Mesodermal cell (in vitro differentiated cells): ENCODE measurements around the gene AVPR2.

ENCODE experiments used
- H3K27ac ChIP-seq: 2 replicates; pipeline ENCODE4 v1.7.0; 2013; ENCODE audit warnings: mild to moderate bottlenecking, low read depth, low read length, moderate library complexity; ENCODE audit not compliant: severe bottlenecking
- H3K36me3 ChIP-seq: 2 replicates; pipeline ENCODE4 v1.7.1; 2013; ENCODE audit warnings: mild to moderate bottlenecking, low read length, moderate library complexity; ENCODE audit not compliant: control insufficient read depth, insufficient read depth
- H3K4me1 ChIP-seq: one replicate; pipeline ENCODE4 v1.7.1; 2013; ENCODE audit warnings: mild to moderate bottlenecking, low read length; ENCODE audit not compliant: insufficient read depth, control insufficient read depth, poor library complexity, severe bottlenecking
- H3K4me3 ChIP-seq: 2 replicates; pipeline ENCODE4 v1.7.0; 2013; ENCODE audit warnings: low read length, control low read depth, mild to moderate bottlenecking; ENCODE audit not compliant: insufficient read depth, poor library complexity, severe bottlenecking; ENCODE audit errors: extremely low read depth
- H3K9me3 ChIP-seq: 2 replicates; pipeline ENCODE4 v1.7.1; 2013; ENCODE audit warnings: mild to moderate bottlenecking, low read length, moderate library complexity; ENCODE audit not compliant: control insufficient read depth
- WGBS, 2 experiments: methylation state at CpG; one replicate each; pipeline ENCODE4 v1.1.5; 2013; ENCODE audit warnings: missing lambda C conversion rate in 2 of 2; ENCODE audit not compliant: insufficient coverage in 2 of 2; 5-methylcytosine and 5-hydroxymethylcytosine counted together

The AVPR2 gene

GRCh38 chrX:153934148-153934761 lies 29.8 kb downstream of the AVPR2 start:
- Histone ChIP-seq H3K9me3 (no peaks in the 10 kb centered on the region), H3K4me3 (peak overlapping the region; percentile 59), H3K36me3 (peaks cover 22% of the 10 kb centered on the region), H3K27ac (peak overlapping the region; percentile 5), H3K4me1 (no peaks in the 10 kb centered on the region)
- WGBS, 2 experiments = 2 to 4% methylated on average over 13 to 25 of the region's 33 CpGs

- no peaks in the 10 kb centered on the region for H3K9me3 ChIP-seq
- 0% methylated on average over 12 of the region's 87 CpGs for WGBS, 2 experiments
- H3K4me3 ChIP-seq = peak within 1 kb of the TSS; percentile 59
- H3K27ac ChIP-seq = peak within 1 kb of the TSS; percentile 5
- H3K4me1 ChIP-seq = no peaks in the 10 kb centered on the region
- H3K36me3 ChIP-seq = peaks cover 21% of the 10 kb centered on the region
These were observed 30.4 kb downstream of the AVPR2 start, which contains the start of gene NAA10 for GRCh38 chrX:153934762-153935325. Gene NAA10, minus strand, starts transcription at chrX:153935037. Its CDS starts 133 bp downstream, at chrX:153934904.

GRCh38 chrX:153935326-153935851 lies 30.9 kb downstream of the AVPR2 start:
- 24 to 49% methylated on average over 9 to 21 of the region's 32 CpGs for WGBS, 2 experiments
- Histone ChIP-seq H3K4me1 (no peaks in the 10 kb centered on the region), H3K27ac (no peak overlapping the region), H3K4me3 (peak overlapping the region; percentile 14), H3K9me3 (no peaks in the 10 kb centered on the region), H3K36me3 (peaks cover 19% of the 10 kb centered on the region)

- Histone ChIP-seq H3K4me1 (no peaks in the 10 kb centered on the region), H3K27ac (no peak overlapping the region), H3K36me3 (peaks cover 10% of the 10 kb centered on the region), H3K9me3 (no peaks in the 10 kb centered on the region), H3K4me3 (no peak overlapping the region)
- no CpG with 5 or more reads among the region's 3 CpGs for WGBS, 2 experiments
These were observed 32.6 kb downstream of the AVPR2 start for GRCh38 chrX:153937056-153937455.

- H3K27ac ChIP-seq = no peak overlapping the region
- H3K9me3 ChIP-seq = no peaks in the 10 kb centered on the region
- no peaks in the 10 kb centered on the region for H3K36me3 ChIP-seq
- H3K4me1 ChIP-seq = no peaks in the 10 kb centered on the region
- 92 to 94% methylated on average over 5 to 9 of the region's 10 CpGs for WGBS, 2 experiments
- no peak overlapping the region for H3K4me3 ChIP-seq
These were observed 33.8 kb downstream of the AVPR2 start for GRCh38 chrX:153938226-153938786.

GRCh38 chrX:153939573-153939972 lies 35.1 kb downstream of the AVPR2 start:
- Histone ChIP-seq H3K4me1 (no peaks in the 10 kb centered on the region), H3K9me3 (no peaks in the 10 kb centered on the region), H3K36me3 (no peaks in the 10 kb centered on the region), H3K4me3 (no peak overlapping the region), H3K27ac (no peak overlapping the region)
- WGBS, 2 experiments = 58% methylated on average over 3 of the region's 7 CpGs; no CpG with 5 or more reads in 1 of the 2 experiments

GRCh38 chrX:153941336-153942252 lies 37.1 kb downstream of the AVPR2 start:
- no peaks in the 10 kb centered on the region for H3K9me3 ChIP-seq
- H3K36me3 ChIP-seq = no peaks in the 10 kb centered on the region
- H3K4me3 ChIP-seq = no peak overlapping the region
- no peaks in the 10 kb centered on the region for H3K4me1 ChIP-seq
- 19 to 67% methylated on average over 1 to 5 of the region's 23 CpGs for WGBS, 2 experiments
- H3K27ac ChIP-seq = no peak overlapping the region

GRCh38 chrX:153944140-153944799 lies 39.8 kb downstream of the AVPR2 start, which contains the start of gene RENBP:
Gene RENBP, minus strand, starts transcription at chrX:153944643. Its CDS starts 33 bp downstream, at chrX:153944610.
- Histone ChIP-seq H3K27ac (no peak within 1 kb of the TSS), H3K4me1 (peaks cover 7% of the 10 kb centered on the region), H3K9me3 (no peaks in the 10 kb centered on the region), H3K4me3 (peak within 1 kb of the TSS; percentile 5), H3K36me3 (no peaks in the 10 kb centered on the region)
- 62 to 77% methylated on average over 9 to 13 of the region's 31 CpGs for WGBS, 2 experiments

GRCh38 chrX:153944800-153945150 lies 40.3 kb downstream of the AVPR2 start:
- Histone ChIP-seq H3K9me3 (no peaks in the 10 kb centered on the region), H3K27ac (no peak overlapping the region), H3K4me1 (peaks cover 12% of the 10 kb centered on the region), H3K36me3 (peaks cover 3% of the 10 kb centered on the region), H3K4me3 (no peak overlapping the region)
- WGBS, 2 experiments = no CpG with 5 or more reads among the region's 6 CpGs
